ENCODE results near the gene CTNNA2. TPM values are rescaled to one million over a fixed set of nuclear protein-coding genes. Genes with fewer than 3 reads are reported as not detected.

The CTNNA2 gene
- polyA plus RNA-seq, 3 donors, result 4.1 to 5.4 (median 4.4) TPM

- no peak for DNase-seq (ENCODE audit: low read depth in 3 of 3, low spot score in 2 of 3)
Measured at GRCh38 chr2:80501874-80502624, 989.2 kb downstream of the CTNNA2 start.

DNA sequence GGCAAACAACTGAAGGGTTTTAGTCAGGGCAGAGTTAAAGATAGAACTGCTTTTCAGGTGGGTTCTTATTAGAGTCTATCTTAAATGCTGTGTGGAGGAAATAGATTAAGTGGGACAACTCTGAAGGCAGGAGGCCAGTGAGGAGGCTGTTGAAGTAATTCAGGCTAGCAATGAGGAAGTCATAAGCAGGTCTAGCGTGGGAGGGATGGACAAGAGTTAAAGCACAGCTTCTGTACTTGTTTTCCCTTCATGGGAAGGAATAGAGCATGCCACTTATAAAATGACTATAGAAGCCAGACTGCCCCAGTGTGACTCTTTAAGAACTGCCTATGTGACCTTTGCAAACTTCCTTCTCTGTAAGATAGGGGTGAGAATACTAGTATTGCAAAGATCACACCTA is 993.7 kb downstream of the CTNNA2 start:
- DNase-seq (ENCODE audit: low read depth in 3 of 3, low spot score in 2 of 3), result no peak

DNA sequence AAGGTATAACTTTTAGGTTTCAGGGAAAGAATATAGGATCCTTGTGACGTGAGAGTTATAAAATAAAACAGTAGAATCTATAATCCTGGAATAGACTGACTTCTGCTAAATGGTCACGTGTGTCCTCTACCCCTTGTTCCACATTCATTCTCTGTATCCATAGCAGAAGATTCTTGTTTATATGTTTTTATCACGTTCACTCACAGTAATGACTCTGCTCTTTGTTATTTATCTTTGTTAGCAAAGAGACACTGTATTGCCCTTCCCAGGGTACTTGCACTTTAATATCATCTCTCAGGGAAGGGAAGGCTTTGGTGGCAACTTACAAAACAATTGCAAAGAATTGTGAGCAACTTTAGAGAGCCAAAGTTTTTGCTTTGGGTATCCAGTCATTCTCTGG is 997.9 kb downstream of the CTNNA2 start:
- DNase-seq (ENCODE audit: low read depth in 3 of 3, low spot score in 2 of 3), result no peak

- DNase-seq (ENCODE audit: low read depth in 3 of 3, low spot score in 2 of 3), result no peak
Measured at GRCh38 chr2:80515964-80516363, 1003.1 kb downstream of the CTNNA2 start.

- peak in 2 of 3 donors; percentile 29 to 39 for DNase-seq (ENCODE audit: low read depth in 3 of 3, low spot score in 2 of 3)
Measured at GRCh38 chr2:80517316-80517715, 1004.5 kb downstream of the CTNNA2 start.

DNA sequence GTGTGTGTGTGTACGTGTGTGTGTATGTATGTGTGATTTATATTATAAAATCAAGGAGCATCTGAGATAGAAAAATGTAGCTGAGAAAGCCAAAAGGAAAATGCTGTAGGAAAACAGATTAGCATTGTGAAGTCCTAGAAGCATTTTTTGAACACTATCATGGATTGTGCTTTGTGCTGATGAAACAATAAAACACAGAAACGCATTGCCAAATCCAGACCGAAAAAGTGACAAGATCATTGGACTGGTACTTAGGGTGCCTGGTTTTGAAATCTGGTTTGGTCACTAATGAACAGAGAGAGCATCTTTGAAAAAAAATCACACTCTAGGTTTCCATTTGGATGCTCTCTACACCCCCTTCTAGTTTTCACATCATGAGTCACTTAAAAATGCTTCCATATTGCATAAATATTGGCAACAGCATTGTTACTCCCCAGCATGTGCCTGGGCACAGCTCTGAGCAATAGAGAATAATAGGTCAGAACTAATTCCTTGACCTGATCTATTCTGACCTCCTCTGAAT is 1006.3 kb downstream of the CTNNA2 start:
- no peak for DNase-seq (ENCODE audit: low read depth in 3 of 3, low spot score in 2 of 3)

DNA sequence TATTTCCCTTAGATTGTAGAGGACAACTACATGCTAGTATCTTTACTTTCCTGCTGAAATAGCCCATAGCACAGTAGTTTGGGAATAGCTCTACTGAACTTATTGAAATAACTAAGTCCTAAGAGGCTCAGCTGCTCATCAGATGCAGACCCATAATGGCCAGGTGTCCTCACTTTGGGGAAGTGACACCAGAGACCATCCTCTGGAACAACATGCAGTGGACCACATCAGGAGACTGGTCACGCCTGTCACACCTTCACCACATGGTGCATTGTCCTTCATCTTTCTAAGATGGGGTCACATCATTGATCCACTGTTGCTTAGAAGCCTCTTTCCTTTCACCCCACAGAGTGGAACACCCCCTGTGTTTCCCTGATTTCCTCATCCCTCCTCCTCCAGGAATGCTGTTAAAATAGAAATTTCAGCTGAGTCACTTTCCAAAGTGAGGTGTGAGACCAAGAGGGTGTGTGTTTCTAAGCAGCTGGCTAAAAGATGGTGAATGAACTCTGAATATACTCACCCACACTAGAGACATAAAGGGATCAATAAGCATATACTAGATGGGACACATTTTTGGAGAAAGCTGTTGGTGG is 1006.9 kb downstream of the CTNNA2 start:
- no peak for DNase-seq (ENCODE audit: low read depth in 3 of 3, low spot score in 2 of 3)

DNA sequence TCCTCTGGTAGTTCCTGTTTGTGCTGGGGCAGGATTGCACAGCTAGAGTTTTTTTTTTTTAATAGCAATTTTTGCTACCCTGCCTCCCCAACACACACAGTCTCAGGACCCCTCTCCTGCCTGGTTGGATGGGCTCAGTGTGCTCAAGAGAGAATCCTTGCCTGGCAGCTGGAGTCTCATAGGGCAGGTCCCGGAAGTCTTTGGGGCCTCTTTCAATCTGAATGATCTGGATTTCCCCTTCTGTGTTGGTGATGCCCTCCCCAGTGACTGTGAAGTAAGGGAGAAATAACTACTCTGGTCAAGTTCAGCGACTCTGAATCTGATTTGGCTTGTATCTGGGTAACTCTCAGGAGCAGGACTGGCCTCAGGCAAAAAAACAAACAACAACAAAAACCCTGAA is 1012.3 kb downstream of the CTNNA2 start:
- no peak for DNase-seq (ENCODE audit: low read depth in 3 of 3, low spot score in 2 of 3)

- DNase-seq (ENCODE audit: low read depth in 3 of 3, low spot score in 2 of 3), result no peak
Measured at GRCh38 chr2:80527119-80527518, 1014.3 kb downstream of the CTNNA2 start.

DNA sequence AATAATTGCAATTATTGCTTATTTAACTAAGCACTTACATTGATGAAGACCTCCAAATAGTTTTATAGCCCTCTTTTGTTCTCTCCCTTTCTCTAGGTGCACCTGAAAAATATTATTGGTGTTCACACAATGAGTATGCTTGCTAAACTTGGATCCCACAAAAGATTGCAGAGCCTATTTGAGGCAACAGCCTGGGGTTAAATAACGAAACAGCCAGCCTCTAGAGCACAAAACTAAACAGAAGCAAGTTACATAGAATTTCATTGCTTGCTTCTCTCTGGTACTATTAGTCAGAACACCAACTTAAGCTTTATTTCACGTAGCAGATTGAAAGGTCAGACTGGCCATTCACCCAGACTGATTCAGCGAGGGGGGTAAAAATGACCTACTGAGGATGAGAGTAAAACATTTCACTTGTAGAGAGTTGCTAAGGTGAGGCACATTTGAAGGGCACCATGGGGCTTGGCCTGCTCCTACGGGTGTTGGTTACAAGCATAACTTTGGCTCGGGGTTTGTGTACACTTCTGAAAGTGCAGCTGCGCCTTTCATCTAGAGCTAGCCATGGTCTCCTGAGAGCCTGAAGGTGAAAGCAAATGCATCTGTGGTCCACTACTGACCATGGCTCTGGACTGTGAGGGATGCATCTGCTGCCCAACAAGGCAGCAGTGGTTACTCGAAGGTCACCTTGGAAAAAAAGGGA is 1016.8 kb downstream of the CTNNA2 start:
- no peak for DNase-seq (ENCODE audit: low read depth in 3 of 3, low spot score in 2 of 3)

DNA sequence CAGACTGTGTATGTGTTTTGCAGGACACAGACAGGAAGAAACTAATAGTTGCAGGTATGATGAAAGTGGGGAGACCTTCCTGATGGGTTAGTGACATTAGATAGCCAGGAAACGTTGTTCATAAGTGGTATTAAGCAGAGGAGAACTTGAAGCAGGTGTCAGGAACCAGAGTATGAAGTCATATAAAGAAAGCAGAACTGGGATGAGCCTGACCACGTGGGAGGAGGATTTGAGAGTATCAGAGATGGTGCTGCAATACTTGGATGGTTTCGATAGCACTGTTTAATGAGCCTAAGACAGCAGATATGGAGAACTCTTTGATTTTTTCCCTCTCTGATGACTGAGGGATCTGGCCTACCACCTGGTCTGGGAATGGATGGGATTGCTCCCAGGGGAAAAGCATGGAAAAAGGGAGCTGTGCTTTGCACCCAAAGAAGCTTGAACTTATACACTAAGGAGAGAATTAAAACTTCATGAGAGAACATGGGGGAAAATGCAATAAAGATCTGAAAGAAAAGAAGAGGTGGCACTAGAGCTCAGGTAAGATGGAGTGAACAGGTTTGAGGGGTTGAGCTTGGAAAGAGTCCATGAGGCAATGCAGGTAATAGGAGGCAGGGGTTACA is 1017.7 kb downstream of the CTNNA2 start:
- no peak for DNase-seq (ENCODE audit: low read depth in 3 of 3, low spot score in 2 of 3)

GRCh38 chr2:80531319-80531718 is 1018.5 kb downstream of the CTNNA2 start:
- DNase-seq (ENCODE audit: low read depth in 3 of 3, low spot score in 2 of 3), result no peak

DNA sequence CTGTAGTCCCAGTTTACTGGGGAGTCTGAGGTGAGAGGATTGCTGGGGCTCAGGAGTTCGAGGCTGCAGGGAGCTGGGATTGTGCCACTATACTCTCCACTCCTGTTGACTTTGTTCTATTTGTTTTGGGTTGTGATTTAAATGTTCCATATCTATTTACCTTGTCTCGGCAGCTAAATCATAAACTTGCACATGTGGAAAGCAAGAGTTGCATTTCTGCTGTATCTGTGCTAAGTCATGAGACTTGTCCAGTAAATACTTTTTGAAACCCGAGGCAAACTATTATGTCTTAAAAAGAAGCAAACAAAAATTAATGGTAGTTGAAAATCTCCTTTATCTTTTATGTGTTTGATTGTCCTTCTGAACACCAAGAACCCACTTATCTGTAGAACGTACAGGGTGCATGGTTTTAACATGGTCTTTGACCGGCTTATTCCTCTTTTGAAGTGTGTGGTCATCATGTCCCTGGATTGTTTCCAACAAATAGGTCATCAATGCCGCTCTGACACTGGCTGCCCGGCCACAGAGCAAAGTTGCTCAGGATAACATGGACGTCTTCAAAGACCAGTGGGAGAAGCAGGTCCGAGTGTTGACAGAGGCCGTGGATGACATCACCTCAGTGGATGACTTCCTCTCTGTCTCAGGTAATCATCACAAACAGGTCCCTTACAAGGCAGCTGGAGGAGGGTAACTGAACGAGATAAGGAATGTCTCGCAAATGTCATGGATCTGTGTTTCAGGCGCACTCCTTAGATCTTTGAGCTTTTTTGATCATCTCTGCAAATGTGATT is 1032.8 kb downstream of the CTNNA2 start:
- no peak for DNase-seq (ENCODE audit: low read depth in 3 of 3, low spot score in 2 of 3)

DNA sequence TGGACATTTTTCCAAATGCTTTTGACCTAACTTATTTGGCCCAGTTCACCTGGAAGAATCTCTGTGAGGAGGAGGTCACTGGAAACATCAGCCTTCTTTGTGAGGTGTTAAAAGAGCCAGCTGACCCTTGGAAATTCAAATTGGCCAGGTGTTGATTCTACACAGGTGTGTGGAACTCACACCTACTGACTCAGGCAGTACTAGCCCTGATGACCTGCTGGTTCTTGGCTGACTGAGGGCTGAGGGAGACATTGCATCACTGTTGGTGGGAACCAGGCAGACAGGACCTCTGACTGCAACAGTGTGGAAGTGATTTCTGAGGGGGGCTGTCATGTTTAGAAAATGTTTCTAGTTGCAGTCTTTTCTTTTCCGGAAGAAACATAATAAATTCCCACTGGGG is 1033.9 kb downstream of the CTNNA2 start:
- DNase-seq (ENCODE audit: low read depth in 3 of 3, low spot score in 2 of 3), result no peak

DNA sequence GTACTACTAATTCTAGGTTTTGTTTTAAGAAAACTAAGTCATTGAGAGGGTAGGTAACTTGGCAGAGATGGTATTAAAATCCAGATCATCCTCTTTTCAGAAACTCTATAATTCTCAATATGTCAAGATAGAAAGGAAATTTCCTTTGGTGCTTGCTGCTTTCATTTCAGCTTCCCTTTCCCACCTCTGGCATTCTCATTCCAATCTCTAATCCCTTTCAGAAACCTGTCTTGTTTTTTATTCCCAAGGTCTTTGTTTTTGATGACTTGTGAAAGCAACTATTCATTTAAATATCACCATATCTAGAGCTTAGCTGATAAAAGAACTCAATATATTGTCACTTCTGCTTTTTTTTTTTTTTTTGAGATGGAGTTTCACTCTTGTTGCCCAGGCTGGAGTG is 1034.5 kb downstream of the CTNNA2 start:
- DNase-seq (ENCODE audit: low read depth in 3 of 3, low spot score in 2 of 3), result no peak

GRCh38 chr2:80548469-80548868 is 1035.6 kb downstream of the CTNNA2 start:
- no peak for DNase-seq (ENCODE audit: low read depth in 3 of 3, low spot score in 2 of 3)

DNA sequence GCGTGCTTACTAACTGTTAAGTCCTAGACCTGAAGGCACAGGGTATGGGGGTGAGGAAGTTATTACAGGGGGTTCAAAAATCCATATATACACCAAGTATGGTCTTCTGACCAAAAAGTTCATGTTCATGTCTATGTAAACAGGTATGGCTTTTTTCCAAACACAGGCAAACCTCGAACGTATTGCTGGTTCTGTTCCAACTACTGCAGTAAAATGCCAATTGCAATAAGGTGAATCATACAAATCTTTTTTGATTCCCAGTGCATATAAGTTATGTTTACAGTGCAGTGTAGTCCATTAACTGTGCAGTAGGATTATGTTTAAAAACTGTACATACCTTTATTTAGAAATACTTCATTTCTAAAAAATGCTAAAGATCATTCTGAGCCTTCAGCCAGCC is 1037.0 kb downstream of the CTNNA2 start:
- no peak for DNase-seq (ENCODE audit: low read depth in 3 of 3, low spot score in 2 of 3)

DNA sequence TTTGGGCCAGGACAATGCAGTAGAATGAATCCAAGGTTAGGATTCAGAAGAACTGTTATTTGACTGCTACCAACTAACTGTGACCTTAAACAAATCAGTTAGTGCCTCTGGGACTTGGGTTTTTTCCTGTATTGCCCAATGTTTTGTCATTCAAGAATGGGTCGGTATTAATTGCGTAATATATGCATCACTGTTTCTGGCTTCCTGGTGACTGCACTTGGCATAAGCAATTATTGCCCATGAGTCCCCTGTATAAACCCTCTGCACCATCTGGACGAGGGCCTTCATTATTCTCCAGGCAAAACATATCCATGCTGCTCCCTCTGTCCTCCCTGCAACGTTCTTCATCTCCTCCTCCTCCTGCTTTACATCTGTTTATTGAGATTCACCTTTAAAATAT is 1047.5 kb downstream of the CTNNA2 start:
- no peak for DNase-seq (ENCODE audit: low read depth in 3 of 3, low spot score in 2 of 3)

- DNase-seq (ENCODE audit: low read depth in 3 of 3, low spot score in 2 of 3), result peak; percentile 27 to 53 (median 31)
Measured at GRCh38 chr2:80568011-80568410, 1055.2 kb downstream of the CTNNA2 start.

DNA sequence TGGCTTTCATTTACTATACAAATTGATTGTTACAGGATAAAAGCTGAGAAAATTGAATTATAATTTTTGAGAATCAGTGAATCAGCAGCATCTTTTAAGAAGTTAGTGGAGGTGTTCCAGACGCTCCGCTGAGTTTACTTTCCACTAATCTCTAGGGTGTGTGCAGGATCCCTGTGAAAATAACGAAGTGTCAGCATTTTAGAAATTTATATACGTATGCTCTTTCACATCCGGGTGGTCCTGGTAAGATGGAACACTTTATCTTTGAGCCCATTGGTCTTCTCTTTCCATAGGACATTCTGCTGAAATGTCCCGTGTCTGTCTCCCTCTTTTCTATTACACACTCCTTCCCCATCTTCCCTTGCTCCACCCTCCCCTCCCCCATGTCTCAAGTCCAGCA is 1060.3 kb downstream of the CTNNA2 start:
- no peak for DNase-seq (ENCODE audit: low read depth in 3 of 3, low spot score in 2 of 3)

Data from right renal cortex interstitium (tissue), 3 donors.